HepG2 (cell line): ENCODE data around the gene CACNG7. TPM values are rescaled to one million over a fixed set of nuclear protein-coding genes. Genes with fewer than 3 reads are reported as not detected.

Experiments used
- ASH2L ChIP-seq: fragments of 300-600, 200-600 bp; sonication (generic); IDR thresholded peaks from 2 replicates; pipeline ENCODE4 v1.7.0; 2017; ENCODE audit warnings: low read depth, mild to moderate bottlenecking, moderate library complexity, mixed read lengths, low read length; ENCODE audit not compliant: insufficient read length
- HMGXB3 ChIP-seq: sonication (generic); formaldehyde crosslinking; IDR thresholded peaks from 2 replicates; pipeline ENCODE4 v1.4.0; 2020; ENCODE audit warnings: missing genetic modification reagents, borderline replicate concordance
- KMT2B ChIP-seq: IDR thresholded peaks from 2 replicates; pipeline ENCODE4 v1.6.1; 2016; ENCODE audit warnings: missing genetic modification reagents, missing compliant biosample characterization
- MBNL3 ChIP-seq: fragments of 250-450 bp; sonication (Bioruptor Pico); conservative IDR thresholded peaks from 2 replicates; pipeline ENCODE4 v1.8.0; 2022; ENCODE audit warnings: mild to moderate bottlenecking, inconsistent platforms
- POLR2A ChIP-seq, 2 experiments: IDR thresholded peaks; 2 replicates each; pipeline ENCODE4 v1.6.1; 2011; ENCODE audit warnings: low read depth in 2 of 2, low read length in 2 of 2, mild to moderate bottlenecking in 1 of 2, moderate library complexity in 1 of 2; ENCODE audit not compliant: insufficient read depth in 1 of 2
- SALL1 ChIP-seq: sonication (generic); formaldehyde crosslinking; IDR thresholded peaks from 2 replicates; pipeline ENCODE4 v1.8.0; 2022; ENCODE audit warnings: mild to moderate bottlenecking, missing genetic modification reagents
- TBP ChIP-seq: sonication (generic); formaldehyde crosslinking; IDR thresholded peaks from 2 replicates; pipeline ENCODE4 v1.5.0; 2020; ENCODE audit warnings: missing genetic modification reagents
- TP53 ChIP-seq: sonication (generic); formaldehyde crosslinking; conservative IDR thresholded peaks from 2 replicates; pipeline ENCODE4 v1.4.0; 2020; ENCODE audit warnings: missing genetic modification reagents
- ZBTB10 ChIP-seq: sonication (generic); formaldehyde crosslinking; IDR thresholded peaks from 2 replicates; pipeline ENCODE4 v1.4.0; 2020; ENCODE audit warnings: missing genetic modification reagents, borderline replicate concordance
- ZNF513 ChIP-seq: sonication (generic); formaldehyde crosslinking; conservative IDR thresholded peaks from 2 replicates; pipeline ENCODE4 v1.5.0; 2020; ENCODE audit warnings: missing genetic modification reagents
- ZNF605 ChIP-seq: sonication (generic); formaldehyde crosslinking; IDR thresholded peaks from 2 replicates; pipeline ENCODE4 v1.8.0; 2022; ENCODE audit warnings: mild to moderate bottlenecking, missing genetic modification reagents
- ZNF704 ChIP-seq: sonication (generic); formaldehyde crosslinking; IDR thresholded peaks from 2 replicates; pipeline ENCODE4 v1.8.1; 2023; ENCODE audit warnings: mild to moderate bottlenecking, inconsistent platforms, moderate library complexity, missing genetic modification reagents, borderline replicate concordance
- polyA plus RNA-seq, 8 experiments: library from polyadenylated mRNA; depleted of rRNA in 3 of 8; stranded (reverse) in 7 of 8; unstranded in 1 of 8; fragments of >200 nt; fragmentation: Illumina TruSeq in 4 of 8; extraction: Trizol in 4 of 8; gene quantifications; 2 replicates each; pipeline versions ENCODE4 v1.2.1 to v1.2.3, GENCODE V29; 2011 to 2016; ENCODE audit warnings: low read depth in 4 of 8, missing spikeins in 1 of 8, mixed read lengths in 1 of 8; ENCODE audit not compliant: insufficient read depth in 1 of 8
- total RNA-seq, 5 experiments: library from RNA; depleted of rRNA; stranded (reverse); fragments of >200 nt; fragmentation: Illumina TruSeq; extraction: Trizol; gene quantifications; 2 replicates each; pipeline ENCODE4 v1.2.3, GENCODE V29; 2016; ENCODE audit warnings: low read depth in 1 of 5
- TF ChIP-seq, protein P1 (sequence below): sonication (generic); formaldehyde crosslinking; IDR thresholded peaks from 2 replicates; pipeline ENCODE4 v1.4.0; 2020; ENCODE audit warnings: mild to moderate bottlenecking, missing genetic modification reagents

CACNG7 gene
- total and polyA plus RNA-seq, 2 of the 13 experiments (the other 11 are each of a cell fraction or from before 2014, with no cell fraction given) = not detected

- TF ChIP-seq ZBTB10 (CRISPR knock-in tag) = no peak
- TF ChIP-seq KMT2B = peak; percentile 47; the same call in 1 of the 2 replicates
- TF ChIP-seq, protein P1, sequence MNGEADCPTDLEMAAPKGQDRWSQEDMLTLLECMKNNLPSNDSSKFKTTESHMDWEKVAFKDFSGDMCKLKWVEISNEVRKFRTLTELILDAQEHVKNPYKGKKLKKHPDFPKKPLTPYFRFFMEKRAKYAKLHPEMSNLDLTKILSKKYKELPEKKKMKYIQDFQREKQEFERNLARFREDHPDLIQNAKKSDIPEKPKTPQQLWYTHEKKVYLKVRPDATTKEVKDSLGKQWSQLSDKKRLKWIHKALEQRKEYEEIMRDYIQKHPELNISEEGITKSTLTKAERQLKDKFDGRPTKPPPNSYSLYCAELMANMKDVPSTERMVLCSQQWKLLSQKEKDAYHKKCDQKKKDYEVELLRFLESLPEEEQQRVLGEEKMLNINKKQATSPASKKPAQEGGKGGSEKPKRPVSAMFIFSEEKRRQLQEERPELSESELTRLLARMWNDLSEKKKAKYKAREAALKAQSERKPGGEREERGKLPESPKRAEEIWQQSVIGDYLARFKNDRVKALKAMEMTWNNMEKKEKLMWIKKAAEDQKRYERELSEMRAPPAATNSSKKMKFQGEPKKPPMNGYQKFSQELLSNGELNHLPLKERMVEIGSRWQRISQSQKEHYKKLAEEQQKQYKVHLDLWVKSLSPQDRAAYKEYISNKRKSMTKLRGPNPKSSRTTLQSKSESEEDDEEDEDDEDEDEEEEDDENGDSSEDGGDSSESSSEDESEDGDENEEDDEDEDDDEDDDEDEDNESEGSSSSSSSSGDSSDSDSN (CRISPR knock-in tag) = no peak
- no peak for TF ChIP-seq MBNL3 (CRISPR knock-in tag)
- TF ChIP-seq ZNF704 (CRISPR knock-in tag) = 0 out of 2 replicates have a peak, but pooled peaks have one; percentile 31
- TF ChIP-seq POLR2A (IDR thresholded peaks at IDR 0.05; ENCODE audit: insufficient read depth in 1 of 2, low read depth in 2 of 2, low read length in 2 of 2) = no peak
- TF ChIP-seq HMGXB3 = 0 out of 2 replicates have a peak, but pooled peaks have one; percentile 63
- peak; percentile 20 for TF ChIP-seq ASH2L
- TF ChIP-seq TP53 (CRISPR knock-in tag) = no peak
- TF ChIP-seq TBP = 0 out of 2 replicates have a peak, but pooled peaks have one; percentile 40
- TF ChIP-seq ZNF513 (CRISPR knock-in tag) = no peak
- peak; percentile 88 for TF ChIP-seq ZNF605 (CRISPR knock-in tag)
- TF ChIP-seq SALL1 (CRISPR knock-in tag) = peak; percentile 48; the same call in 1 of the 2 replicates
These were observed 29.7 kb upstream of the CACNG7 start (continued) for GRCh38 chr19:53879140-53880081.
